NB4 (cell line): Measurements from ENCODE around the gene CCDC97.

ENCODE experiments used
- DNase-seq: peaks from one replicate; pipeline ENCODE4 v3.0.0; 2010; ENCODE audit warnings: low read depth
- H3K4me3 ChIP-seq: one replicate; pipeline ENCODE4 v1.5.1; 2011; ENCODE audit warnings: mild to moderate bottlenecking, low read depth, low read length, moderate library complexity
- MAX ChIP-seq: IDR thresholded peaks from 2 replicates; pipeline ENCODE4 v1.6.1; 2011; ENCODE audit warnings: low read depth, low read length
- MYC ChIP-seq: IDR thresholded peaks from 2 replicates; pipeline ENCODE4 v1.6.1; 2011; ENCODE audit warnings: low read depth, low read length
- POLR2A ChIP-seq: IDR thresholded peaks from 2 replicates; pipeline ENCODE4 v1.6.1; 2011; ENCODE audit warnings: mild to moderate bottlenecking; ENCODE audit not compliant: insufficient read length; ENCODE audit errors: extremely low read depth
- TF ChIP-seq, protein P1 (sequence below): IDR thresholded peaks from one replicate; pipeline ENCODE4 v1.5.1; 2012; ENCODE audit warnings: low read depth, low read length

The CCDC97 gene

DNA sequence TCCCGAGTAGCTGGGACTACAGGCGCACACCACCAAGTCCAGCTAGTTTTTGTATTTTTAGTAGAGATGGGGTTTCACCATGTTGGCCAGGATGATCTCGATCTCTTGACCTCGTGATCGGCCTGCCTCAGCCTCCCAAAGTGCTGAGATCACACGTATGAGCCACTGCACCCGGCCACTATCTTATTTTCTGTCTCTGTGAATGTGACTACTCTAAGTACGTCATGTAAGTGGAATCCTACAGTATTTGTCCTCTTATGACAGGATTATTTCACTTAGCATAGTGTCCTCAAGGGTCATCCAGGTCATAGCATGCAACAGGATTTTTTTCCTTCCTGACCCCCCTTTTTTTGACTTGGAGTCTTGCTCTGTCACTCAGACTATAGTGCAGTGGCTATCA, 61.6 kb downstream of the CCDC97 start:
- no peak for DNase-seq
- H3K4me3 ChIP-seq: no peak overlapping the region
- TF ChIP-seq MYC: no peak
- no peak for TF ChIP-seq MAX
- no peak for TF ChIP-seq POLR2A
- TF ChIP-seq, protein P1, sequence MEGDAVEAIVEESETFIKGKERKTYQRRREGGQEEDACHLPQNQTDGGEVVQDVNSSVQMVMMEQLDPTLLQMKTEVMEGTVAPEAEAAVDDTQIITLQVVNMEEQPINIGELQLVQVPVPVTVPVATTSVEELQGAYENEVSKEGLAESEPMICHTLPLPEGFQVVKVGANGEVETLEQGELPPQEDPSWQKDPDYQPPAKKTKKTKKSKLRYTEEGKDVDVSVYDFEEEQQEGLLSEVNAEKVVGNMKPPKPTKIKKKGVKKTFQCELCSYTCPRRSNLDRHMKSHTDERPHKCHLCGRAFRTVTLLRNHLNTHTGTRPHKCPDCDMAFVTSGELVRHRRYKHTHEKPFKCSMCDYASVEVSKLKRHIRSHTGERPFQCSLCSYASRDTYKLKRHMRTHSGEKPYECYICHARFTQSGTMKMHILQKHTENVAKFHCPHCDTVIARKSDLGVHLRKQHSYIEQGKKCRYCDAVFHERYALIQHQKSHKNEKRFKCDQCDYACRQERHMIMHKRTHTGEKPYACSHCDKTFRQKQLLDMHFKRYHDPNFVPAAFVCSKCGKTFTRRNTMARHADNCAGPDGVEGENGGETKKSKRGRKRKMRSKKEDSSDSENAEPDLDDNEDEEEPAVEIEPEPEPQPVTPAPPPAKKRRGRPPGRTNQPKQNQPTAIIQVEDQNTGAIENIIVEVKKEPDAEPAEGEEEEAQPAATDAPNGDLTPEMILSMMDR: no peak

GRCh38 chr19:41372501-41372900, 62.5 kb downstream of the CCDC97 start:
- TF ChIP-seq POLR2A: no peak
- TF ChIP-seq, protein P1: no peak
- no peak for TF ChIP-seq MAX
- TF ChIP-seq MYC: no peak
- DNase-seq: no peak
- no peak overlapping the region for H3K4me3 ChIP-seq

DNA sequence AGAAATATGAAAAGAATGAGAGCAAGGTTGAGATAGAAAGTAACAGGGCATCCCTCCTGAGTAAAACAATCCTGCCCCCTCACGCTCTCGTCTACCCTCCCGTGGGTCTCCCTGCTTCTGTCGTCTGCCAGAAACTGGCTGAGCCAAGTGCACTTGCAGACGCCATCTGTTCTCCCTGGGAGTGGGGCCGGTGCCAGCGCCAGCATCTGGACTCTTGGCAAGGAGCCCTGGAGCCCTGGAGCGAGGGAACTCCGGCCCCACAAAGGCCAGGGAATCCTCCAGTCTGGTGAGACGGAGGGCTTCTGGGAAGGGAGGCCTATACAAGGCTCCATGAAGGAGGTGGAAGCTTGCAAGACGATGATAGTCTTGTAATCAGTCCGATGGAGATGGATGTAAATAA, 64.0 kb downstream of the CCDC97 start:
- H3K4me3 ChIP-seq: no peak overlapping the region
- DNase-seq: no peak
- TF ChIP-seq MAX (no peak), MYC (no peak), POLR2A (no peak)
- TF ChIP-seq, protein P1: no peak
